Ammon's horn (tissue), 1 donor: ENCODE results near the gene SF3A2.

Source experiments
- DNase-seq: peaks from one replicate; pipeline ENCODE4 v3.0.0-alpha.2; 2016; ENCODE audit warnings: low spot score

The SF3A2 gene

GRCh38 chr19:2240881-2241760, 4.5 kb downstream of the SF3A2 start:
- DNase-seq, result no peak

GRCh38 chr19:2242092-2242537, 5.5 kb downstream of the SF3A2 start:
- no peak for DNase-seq

GRCh38 chr19:2242816-2243215, 6.2 kb downstream of the SF3A2 start:
- no peak for DNase-seq

- DNase-seq, result no peak
Observed at GRCh38 chr19:2243274-2244124, 6.9 kb downstream of the SF3A2 start.

GRCh38 chr19:2244125-2244411, 7.4 kb downstream of the SF3A2 start:
- no peak for DNase-seq

GRCh38 chr19:2244486-2244885, 7.9 kb downstream of the SF3A2 start:
- DNase-seq, result no peak

GRCh38 chr19:2245273-2245672, 8.6 kb downstream of the SF3A2 start:
- no peak for DNase-seq

GRCh38 chr19:2246014-2246620, 9.5 kb downstream of the SF3A2 start:
- no peak for DNase-seq

- peak; percentile 55 for DNase-seq
Observed at GRCh38 chr19:2246801-2247361, 10.3 kb downstream of the SF3A2 start.

- no peak for DNase-seq
Observed at GRCh38 chr19:2247433-2248101, 10.9 kb downstream of the SF3A2 start.

- no peak for DNase-seq
Observed at GRCh38 chr19:2248136-2249009, 11.7 kb downstream of the SF3A2 start.

- DNase-seq, result no peak
Observed at GRCh38 chr19:2249010-2249866, 12.6 kb downstream of the SF3A2 start, which contains the start of gene AMH. AMH (plus strand) TSS chr19:2249323; CDS start chr19:2249333, 10 bp downstream.

- DNase-seq, result no peak
Observed at GRCh38 chr19:2249880-2250765, 13.5 kb downstream of the SF3A2 start.

GRCh38 chr19:2250766-2251105, 14.1 kb downstream of the SF3A2 start:
- no peak for DNase-seq

- no peak for DNase-seq
Observed at GRCh38 chr19:2251106-2252054, 14.8 kb downstream of the SF3A2 start.

- DNase-seq, result no peak
Observed at GRCh38 chr19:2252055-2252796, 15.6 kb downstream of the SF3A2 start.

- DNase-seq, result no peak
Observed at GRCh38 chr19:2252797-2253105, 16.1 kb downstream of the SF3A2 start.
